A673 (cell line): ENCODE data around the gene RNASET2. TPM values are rescaled to one million over a fixed set of nuclear protein-coding genes. Genes with fewer than 3 reads are reported as not detected.

ENCODE experiments used
- BruUV-seq: library from RNA; stranded (reverse); fragments of 400-500 nt; replicated peaks from 2 replicates; lab custom pipeline; 2021; lab: Mats Ljungman, UMichigan
- CTCF ChIA-PET: fragments of 300-600 bp; sonication (Branson Sonifier 250); formaldehyde crosslinking; loops from one replicate; lab custom pipeline; 2022; ENCODE audit warnings: antibody characterized with exemption; lab: Charles Lee
- POLR2A ChIA-PET: fragments of 300-600 bp; sonication (Branson Sonifier 250); formaldehyde crosslinking; loops from one replicate; lab custom pipeline; 2022; ENCODE audit warnings: antibody characterized with exemption; ENCODE audit not compliant: low non-redundant PET; lab: Charles Lee
- DNase-seq: peaks from one replicate; pipeline ENCODE4 v3.0.0-alpha.2; 2015; ENCODE audit warnings: low spot score
- H3K27ac ChIP-seq: fragments of 200-600 bp; sonication (generic); 2 replicates; pipeline ENCODE4 v1.5.1; 2016; ENCODE audit warnings: mixed run types, low read depth, mild to moderate bottlenecking, mixed read lengths, antibody characterized with exemption, low read length; ENCODE audit not compliant: poor library complexity, severe bottlenecking
- H3K27me3 ChIP-seq: fragments of 200-600 bp; sonication (generic); replicated peaks from 2 replicates; pipeline ENCODE4 v1.6.1; 2017; ENCODE audit warnings: mixed run types, low read depth, mild to moderate bottlenecking, mixed read lengths, antibody characterized with exemption, low read length; ENCODE audit not compliant: insufficient read depth, poor library complexity
- H3K36me3 ChIP-seq: fragments of 200-600 bp; sonication (generic); 2 replicates; pipeline ENCODE4 v1.6.1; 2016; ENCODE audit warnings: mixed run types, mild to moderate bottlenecking, mixed read lengths, antibody characterized with exemption, low read length; ENCODE audit not compliant: insufficient read depth, poor library complexity, severe bottlenecking
- H3K4me1 ChIP-seq: fragments of 200-600 bp; sonication (generic); 2 replicates; pipeline ENCODE4 v1.6.1; 2017; ENCODE audit warnings: mixed run types, mild to moderate bottlenecking, mixed read lengths, antibody characterized with exemption, low read length; ENCODE audit not compliant: insufficient read depth, poor library complexity, severe bottlenecking
- H3K4me3 ChIP-seq: fragments of 200-600 bp; sonication (generic); 2 replicates; pipeline ENCODE4 v1.5.1; 2016; ENCODE audit warnings: low read depth, mixed run types, mild to moderate bottlenecking, mixed read lengths, low read length; ENCODE audit not compliant: poor library complexity, severe bottlenecking
- H3K9me3 ChIP-seq: fragments of 200-600 bp; sonication (generic); 2 replicates; pipeline ENCODE4 v1.6.1; 2016; ENCODE audit warnings: mixed run types, low read depth, mild to moderate bottlenecking, mixed read lengths, antibody characterized with exemption, low read length; ENCODE audit not compliant: poor library complexity, severe bottlenecking
- CTCF ChIP-seq: fragments of 300-800, 200-600 bp; sonication (generic); conservative IDR thresholded peaks from 2 replicates; pipeline ENCODE4 v1.5.1; 2017; ENCODE audit warnings: low read depth, mild to moderate bottlenecking, antibody characterized with exemption, low read length, moderate library complexity, mixed read lengths
- EZH2 ChIP-seq: fragments of 200-600 bp; sonication (generic); IDR thresholded peaks from 2 replicates; pipeline ENCODE4 v1.6.1; 2017; ENCODE audit warnings: borderline replicate concordance, low read depth, mild to moderate bottlenecking, mixed read lengths, antibody characterized with exemption, low read length; ENCODE audit not compliant: poor library complexity, severe bottlenecking
- intact Hi-C: fragments of 100-400 bp; cut with micrococcal nuclease; formaldehyde crosslinking; loops from one replicate; pipeline ENCODE4 v1.10.0; 2022; ENCODE audit not compliant: unreplicated experiment
- total RNA-seq: library from RNA; stranded (reverse); gene quantifications from 2 replicates; pipeline ENCODE4 v1.2.3, GENCODE V29; 2021

Gene RNASET2
- total RNA-seq, 1 experiment from 2014 or later, result 5.7 TPM

GRCh38 chr6:166903500-166903899 is 52.9 kb downstream of the RNASET2 start:
- Histone ChIP-seq H3K27me3 (peaks cover 18% of the 10 kb centered on the region), H3K9me3 (no peaks in the 10 kb centered on the region), H3K4me1 (no peaks in the 10 kb centered on the region), H3K27ac (no peak overlapping the region), H3K36me3 (no peaks in the 10 kb centered on the region), H3K4me3 (no peak overlapping the region)
- TF ChIP-seq CTCF, result no peak
- no peak for TF ChIP-seq EZH2
- DNase-seq, result no peak
- BruUV-seq, result no TSS peak
- ChIA-PET CTCF (no interaction called here), POLR2A (no interaction called here)
- intact Hi-C loops, result no loop called here

- TF ChIP-seq EZH2, result no peak
- TF ChIP-seq CTCF, result no peak
- Histone ChIP-seq H3K27ac (no peak overlapping the region), H3K27me3 (peaks cover 18% of the 10 kb centered on the region), H3K4me1 (no peaks in the 10 kb centered on the region), H3K9me3 (no peaks in the 10 kb centered on the region), H3K36me3 (no peaks in the 10 kb centered on the region), H3K4me3 (no peak overlapping the region)
- DNase-seq, result no peak
- intact Hi-C loops, result no loop called here
- CTCF ChIA-PET, result no interaction called here
- BruUV-seq, result no TSS peak
- POLR2A ChIA-PET, result no interaction called here
Measured at GRCh38 chr6:166903027-166903426, 53.3 kb downstream of the RNASET2 start.

GRCh38 chr6:166902211-166902755 is 54.1 kb downstream of the RNASET2 start:
- TF ChIP-seq EZH2 (no peak), CTCF (no peak)
- Histone ChIP-seq H3K4me3 (no peak overlapping the region), H3K36me3 (no peaks in the 10 kb centered on the region), H3K27me3 (peaks cover 18% of the 10 kb centered on the region), H3K27ac (no peak overlapping the region), H3K9me3 (no peaks in the 10 kb centered on the region), H3K4me1 (no peaks in the 10 kb centered on the region)
- ChIA-PET POLR2A (no interaction called here), CTCF (no interaction called here)
- BruUV-seq, result no TSS peak
- no peak for DNase-seq
- intact Hi-C loops, result no loop called here
